ENCODE results near the gene IFNGR1. TPM values are rescaled to one million over a fixed set of nuclear protein-coding genes. Genes with fewer than 3 reads are reported as not detected.
"Not testable (repeated sequence)": the region's sequence is repeated elsewhere in the genome, so short reads cannot be mapped to it uniquely, and the experiment has no call there.

The IFNGR1 gene
- total RNA-seq, 4 donors from 2014 or later, result 104 to 261 (median 147) TPM

DNA sequence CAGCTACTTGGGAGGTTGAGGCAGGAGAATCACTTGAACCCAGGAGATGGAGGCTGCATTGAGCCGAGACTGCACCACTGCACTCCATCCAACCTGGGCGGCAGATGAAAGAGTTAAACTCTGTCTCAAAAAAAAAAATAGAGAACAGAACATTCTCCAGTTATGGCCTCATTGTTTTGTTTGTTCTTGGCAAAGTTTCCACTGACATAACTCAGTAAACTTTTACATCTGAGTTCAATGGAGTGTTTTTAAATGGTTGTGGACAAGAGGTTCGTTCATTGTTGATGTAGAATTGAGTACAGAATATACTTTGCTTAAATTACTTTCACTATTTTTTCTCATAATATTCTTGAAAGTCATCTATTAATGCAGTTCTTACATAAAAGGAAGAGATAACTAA lies 42.2 kb upstream of the IFNGR1 start:
- TF ChIP-seq, protein P1, sequence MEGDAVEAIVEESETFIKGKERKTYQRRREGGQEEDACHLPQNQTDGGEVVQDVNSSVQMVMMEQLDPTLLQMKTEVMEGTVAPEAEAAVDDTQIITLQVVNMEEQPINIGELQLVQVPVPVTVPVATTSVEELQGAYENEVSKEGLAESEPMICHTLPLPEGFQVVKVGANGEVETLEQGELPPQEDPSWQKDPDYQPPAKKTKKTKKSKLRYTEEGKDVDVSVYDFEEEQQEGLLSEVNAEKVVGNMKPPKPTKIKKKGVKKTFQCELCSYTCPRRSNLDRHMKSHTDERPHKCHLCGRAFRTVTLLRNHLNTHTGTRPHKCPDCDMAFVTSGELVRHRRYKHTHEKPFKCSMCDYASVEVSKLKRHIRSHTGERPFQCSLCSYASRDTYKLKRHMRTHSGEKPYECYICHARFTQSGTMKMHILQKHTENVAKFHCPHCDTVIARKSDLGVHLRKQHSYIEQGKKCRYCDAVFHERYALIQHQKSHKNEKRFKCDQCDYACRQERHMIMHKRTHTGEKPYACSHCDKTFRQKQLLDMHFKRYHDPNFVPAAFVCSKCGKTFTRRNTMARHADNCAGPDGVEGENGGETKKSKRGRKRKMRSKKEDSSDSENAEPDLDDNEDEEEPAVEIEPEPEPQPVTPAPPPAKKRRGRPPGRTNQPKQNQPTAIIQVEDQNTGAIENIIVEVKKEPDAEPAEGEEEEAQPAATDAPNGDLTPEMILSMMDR (IDR thresholded peaks at IDR 0.05), result no peak
- ATAC-seq (ENCODE audit: low FRiP score) (no peak), DNase-seq (ENCODE audit: low spot score) (no peak)

DNA sequence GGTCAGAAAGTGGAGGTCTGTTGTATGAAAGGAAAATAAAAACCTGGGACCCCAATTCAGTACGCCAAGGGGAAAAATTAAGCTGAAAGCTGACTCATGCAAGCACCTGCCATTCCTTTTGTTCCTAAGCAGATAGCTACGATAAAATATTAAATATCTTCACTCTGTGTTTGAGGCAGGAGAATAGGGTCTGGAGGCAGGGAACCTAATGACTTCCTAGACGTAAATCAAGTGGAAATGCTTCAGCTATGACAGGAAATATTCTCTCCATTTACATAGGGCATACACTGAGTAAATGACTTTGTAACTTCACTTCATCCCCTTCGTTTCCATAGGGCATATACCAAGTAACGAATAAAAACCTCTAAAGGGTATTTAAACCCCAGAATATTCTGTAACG lies 41.0 kb upstream of the IFNGR1 start:
- DNase-seq (ENCODE audit: low spot score) (no peak), ATAC-seq (ENCODE audit: low FRiP score) (no peak)
- TF ChIP-seq, protein P1 (IDR thresholded peaks at IDR 0.05), result no peak

DNA sequence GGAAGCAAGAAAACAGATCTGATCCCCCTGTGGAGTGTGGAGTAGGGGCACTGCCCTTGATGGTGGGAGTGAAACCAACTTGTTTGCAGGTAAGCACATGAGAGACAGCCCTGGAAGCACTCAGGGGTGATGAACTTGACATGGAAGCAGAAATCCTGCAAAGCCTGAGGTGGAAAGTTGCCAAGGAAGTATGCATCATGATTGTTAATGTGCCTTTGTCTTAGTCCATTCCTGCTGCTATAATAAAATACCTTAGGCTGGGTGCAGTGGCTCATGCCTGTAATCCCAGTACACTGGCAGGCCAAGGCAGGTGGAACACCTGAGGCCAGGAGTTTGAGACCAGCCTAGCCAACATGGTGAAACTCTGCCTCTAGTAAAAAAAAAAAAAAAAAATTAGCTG lies 40.2 kb upstream of the IFNGR1 start:
- ATAC-seq (ENCODE audit: low FRiP score) (no peak), DNase-seq (ENCODE audit: low spot score) (no peak)
- TF ChIP-seq, protein P1 (IDR thresholded peaks at IDR 0.05), result no peak

DNA sequence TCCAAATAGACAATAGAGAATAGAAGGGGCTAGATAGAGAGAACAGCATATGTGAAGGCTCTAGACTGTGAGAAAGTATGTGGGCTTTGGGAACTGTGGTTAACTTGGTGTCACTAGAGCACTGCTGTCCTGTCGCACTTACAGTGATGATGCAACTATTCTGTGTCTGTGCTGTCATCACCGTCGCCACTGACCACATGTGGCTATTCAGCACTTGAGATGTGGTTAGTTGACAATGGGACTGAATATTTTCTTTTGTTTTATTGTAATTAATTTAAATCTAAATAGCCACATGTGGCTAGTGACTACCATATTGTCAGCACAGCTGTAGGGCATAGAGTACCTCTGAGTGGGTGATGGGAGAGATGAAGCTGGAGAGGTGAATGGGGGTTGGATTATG lies 39.0 kb upstream of the IFNGR1 start:
- no peak for ATAC-seq (ENCODE audit: low FRiP score)
- TF ChIP-seq, protein P1 (IDR thresholded peaks at IDR 0.05), result no peak
- no peak for DNase-seq (ENCODE audit: low spot score)

DNA sequence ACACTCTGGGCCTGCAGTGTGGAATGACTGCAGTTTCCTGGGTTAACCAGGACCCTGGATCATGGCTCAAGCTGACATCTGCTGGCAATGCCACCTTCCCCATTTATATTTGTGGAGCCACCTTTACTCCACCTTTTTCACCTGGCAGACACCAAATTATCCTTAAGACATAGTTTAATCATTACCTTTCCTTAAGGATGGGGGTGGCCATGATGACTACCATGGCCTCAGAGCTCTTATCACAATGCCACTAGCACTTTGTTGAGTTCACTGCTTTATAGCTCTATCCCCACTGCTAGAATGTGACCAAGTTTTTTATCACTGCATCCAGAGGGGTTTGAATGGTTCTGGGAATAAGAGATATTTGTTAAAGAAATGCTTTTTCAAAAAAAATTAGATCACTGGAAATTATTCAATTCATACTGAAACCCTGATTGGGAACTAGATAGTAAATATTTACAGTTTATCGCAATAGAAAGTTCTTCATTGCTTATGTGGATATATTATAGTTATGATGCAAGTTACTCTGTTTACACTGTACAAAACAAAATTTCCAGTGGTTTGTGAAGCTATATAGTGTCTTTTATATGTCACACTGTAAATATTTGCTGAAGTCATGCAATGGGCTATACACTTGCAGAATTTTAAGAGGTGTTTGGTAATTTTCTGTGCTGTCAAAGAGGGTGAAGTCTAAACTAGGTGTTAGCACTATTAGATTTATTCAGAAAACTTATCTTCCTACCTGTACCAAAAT lies 37.3 kb upstream of the IFNGR1 start:
- DNase-seq (ENCODE audit: low spot score) (no peak), ATAC-seq (ENCODE audit: low FRiP score) (no peak)
- TF ChIP-seq, protein P1 (IDR thresholded peaks at IDR 0.05), result no peak

DNA sequence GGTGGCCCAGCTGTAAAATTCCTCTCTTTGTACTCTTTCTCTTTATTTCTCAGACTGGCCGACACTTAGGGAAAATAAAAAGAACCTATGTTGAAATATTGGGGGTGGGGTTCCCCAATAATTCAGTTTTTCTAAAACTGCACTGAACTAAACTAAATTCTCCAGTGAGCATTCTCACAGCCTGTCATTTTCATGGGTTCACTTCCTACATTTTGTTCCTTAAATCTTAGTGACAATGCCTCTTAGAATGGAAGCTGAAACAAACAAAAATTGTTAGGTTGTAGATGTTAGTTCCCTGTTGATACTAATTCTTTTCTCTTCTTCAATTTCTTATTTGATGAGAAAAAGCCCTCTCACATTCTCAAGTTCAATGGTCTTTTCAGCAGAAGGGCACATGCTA lies 35.8 kb upstream of the IFNGR1 start:
- TF ChIP-seq, protein P1 (IDR thresholded peaks at IDR 0.05), result no peak
- ATAC-seq (ENCODE audit: low FRiP score) (no peak), DNase-seq (ENCODE audit: low spot score) (no peak)

DNA sequence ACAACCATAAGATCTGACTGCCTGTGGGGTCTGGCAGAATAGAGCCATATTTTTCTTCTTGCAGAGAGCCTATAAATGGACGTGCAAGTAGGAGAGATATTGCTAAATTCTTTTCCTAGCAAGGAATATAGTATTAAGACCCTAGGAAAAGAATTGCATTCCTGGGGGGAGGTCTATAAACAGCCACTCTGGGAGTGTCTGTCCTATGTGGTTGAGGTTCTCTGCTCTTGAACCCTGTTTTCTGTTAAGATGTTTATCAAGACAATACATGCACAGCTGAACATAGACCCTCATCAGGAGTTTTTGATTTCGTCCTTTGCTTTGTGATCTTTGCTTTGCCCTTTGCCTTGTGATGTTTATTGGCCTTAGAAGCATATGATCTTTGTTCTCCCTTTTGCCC lies 35.2 kb upstream of the IFNGR1 start:
- not testable (repeated sequence) for ATAC-seq (ENCODE audit: low FRiP score); DNase-seq (ENCODE audit: low spot score)

Data from omental fat pad (tissue), 4 donors.